Pancreas (tissue), 10 donors: ENCODE data around the gene APEX1. TPM values are rescaled to one million over a fixed set of nuclear protein-coding genes. Genes with fewer than 3 reads are reported as not detected.

Experiments used
- ATAC-seq, 4 donors: fragments of 200-7000 bp; cut with Tn5 transposase; one replicate each; pipeline versions ENCODE4 v1.8.0 to v1.9.1; 2020; ENCODE audit warnings: mild to moderate bottlenecking in 4 of 4, moderate library complexity in 4 of 4
- DNase-seq, 6 donors: peaks; one replicate each; pipeline ENCODE4 v3.0.0-alpha.2; 2020
- FAIRE-seq: peaks from 2 replicates; lab custom pipeline; 2012; peaks lifted over from hg19 to GRCh38; lab: Jason Lieb, UNC
- H3K27ac ChIP-seq, 4 donors: fragments of 200-600 bp; sonication (generic); 1 replicate in 3 of 4; 2 replicates in 1 of 4; pipeline versions ENCODE4 v1.5.0 to v1.8.0; 2020
- H3K27me3 ChIP-seq, 4 donors: fragments of 200-600 bp; one replicate each; pipeline ENCODE4 v1.8.0; 2021
- H3K36me3 ChIP-seq, 3 donors: fragments of 200-600 bp; sonication (generic) in 1 of 3; one replicate each; pipeline versions ENCODE4 v1.5.0 to v1.8.0; 2020 to 2021
- H3K4me1 ChIP-seq, 3 donors: fragments of 200-600 bp; one replicate each; pipeline ENCODE4 v1.8.0; 2021
- H3K4me3 ChIP-seq, 4 donors: fragments of 200-600 bp; sonication (generic) in 2 of 4; one replicate each; pipeline versions ENCODE4 v1.5.0 to v1.8.0; 2020 to 2021
- H3K9me3 ChIP-seq, 4 donors: fragments of 200-600 bp; one replicate each; pipeline ENCODE4 v1.8.0; 2021
- CTCF ChIP-seq, 4 donors: fragments of 200-600 bp; sonication (generic) in 3 of 4; IDR thresholded peaks; one replicate each; pipeline versions ENCODE4 v1.5.0 to v1.8.0; 2021; ENCODE audit warnings: antibody characterized with exemption in 4 of 4
- WGBS, 2 donors: extraction: QIAGEN DNeasy Blood & Tissue Kit; methylation state at CpG; one replicate each; pipeline ENCODE4 v1.1.7; 2013; 5-methylcytosine and 5-hydroxymethylcytosine counted together
- intact Hi-C, 3 donors: fragments of 100-400 bp; cut with DNase I; formaldehyde crosslinking; loops; one replicate each; pipeline versions ENCODE4 v1.11.1 to v1.14.2; 2022
- polyA plus RNA-seq, 2 donors: library from polyadenylated mRNA; stranded (reverse); fragments of 200-250 nt; gene quantifications; one replicate each; pipeline ENCODE4 v1.2.3, GENCODE V29; 2013
- total RNA-seq, 6 donors: library from RNA; stranded (reverse); fragmentation: NEBNext Ultra II Directional in 4 of 6; extraction: Animal tissue kit (Norgen Biotek cat#: 25700) in 4 of 6; gene quantifications; one replicate each; pipeline versions ENCODE4 v1.2.1 to v1.2.4, GENCODE V29; 2021 to 2023
- donor health status: healthy with polysubstance abuse.
- donor health status: DM: no; HTN: no; CAD: no; lungs with moderate emphysema.
- donor health status: DM: no; HTN: no; CAD: no.
- donor health status: control.
- donor health status: control.
- donor health status: Bipolar disorder and iron deficiency.
- donor health status: DM: yes; HTN: yes; CAD: no.
- donor health status: DM: no; HTN: no; CAD: no.
- donor health status: DM: no; HTN: no; CAD: no.
- donor health status: DM: yes; HTN: yes; CAD: no.

The APEX1 gene
- total and polyA plus RNA-seq, 8 donors: 50.9 to 107 (median 64.6) TPM

- Histone ChIP-seq H3K36me3 (no peaks in the 10 kb centered on the region), H3K9me3 (no peaks in the 10 kb centered on the region), H3K4me3 (peak overlapping the region; percentile 46 to 88 (median 58)), H3K27me3 (no peaks in the 10 kb centered on the region), H3K4me1 (peaks cover 0 to 4% (median 0%) of the 10 kb centered on the region in 3 donors), H3K27ac (peak overlapping the region; percentile 76 to 92 (median 87))
- peak in 2 of 6 donors; percentile 33 to 38 for DNase-seq
- WGBS, 2 donors: 21 to 24% methylated on average over 16 of the region's 16 CpGs
- FAIRE-seq: no peak
- TF ChIP-seq CTCF (IDR thresholded peaks at IDR 0.05): no peak
- ATAC-seq: peak in 1 of 4 donors; percentile 6
- intact Hi-C loops: no loop called here
Observed at GRCh38 chr14:20468764-20469241, 13.8 kb downstream of the APEX1 start.

GRCh38 chr14:20469242-20469889 is 14.3 kb downstream of the APEX1 start, which contains the start of gene PNP:
Gene PNP, plus strand, starts transcription at chr14:20469406. Its CDS starts 119 bp downstream, at chr14:20469525.
- DNase-seq: peak; percentile 87 to 96 (median 90)
- H3K4me1 ChIP-seq: peaks cover 0 to 4% (median 0%) of the 10 kb centered on the region in 3 donors
- H3K27ac ChIP-seq: peak within 1 kb of the TSS; percentile 76 to 92 (median 87)
- H3K9me3 ChIP-seq: no peaks in the 10 kb centered on the region
- ATAC-seq: peak; percentile 93 to 98 (median 96)
- intact Hi-C loops: no loop called here
- H3K27me3 ChIP-seq: no peaks in the 10 kb centered on the region
- H3K4me3 ChIP-seq: peak within 1 kb of the TSS; percentile 46 to 88 (median 58)
- H3K36me3 ChIP-seq: no peaks in the 10 kb centered on the region
- TF ChIP-seq CTCF (IDR thresholded peaks at IDR 0.05): no peak
- FAIRE-seq: no peak
- 0 to 1% methylated on average over 40 of the region's 40 CpGs for WGBS, 2 donors

- ATAC-seq (peak; percentile 56 to 79 (median 59)), DNase-seq (peak in 2 of 6 donors; percentile 38), FAIRE-seq (no peak)
- peak overlapping the region; percentile 46 to 88 (median 58) for H3K4me3 ChIP-seq
- no peaks in the 10 kb centered on the region for H3K9me3 ChIP-seq
- H3K4me1 ChIP-seq: peaks cover 0 to 4% (median 0%) of the 10 kb centered on the region in 3 donors
- 0 to 1% methylated on average over 12 of the region's 12 CpGs for WGBS, 2 donors
- intact Hi-C loops: no loop called here
- no peaks in the 10 kb centered on the region for H3K27me3 ChIP-seq
- no peaks in the 10 kb centered on the region for H3K36me3 ChIP-seq
- TF ChIP-seq CTCF (IDR thresholded peaks at IDR 0.05): no peak
- peak overlapping the region; percentile 76 to 92 (median 87) for H3K27ac ChIP-seq
Observed at GRCh38 chr14:20469890-20470602, 15.0 kb downstream of the APEX1 start.

GRCh38 chr14:20470603-20470901 is 15.5 kb downstream of the APEX1 start:
- WGBS, 2 donors: 0% methylated on average over 2 of the region's 2 CpGs
- TF ChIP-seq CTCF (IDR thresholded peaks at IDR 0.05): no peak
- intact Hi-C loops: no loop called here
- FAIRE-seq (no peak), ATAC-seq (no peak), DNase-seq (no peak)
- Histone ChIP-seq H3K36me3 (no peaks in the 10 kb centered on the region), H3K27ac (peak overlapping the region in 2 of 4 donors; percentile 90 to 92), H3K9me3 (no peaks in the 10 kb centered on the region), H3K4me1 (peaks cover 0 to 4% (median 0%) of the 10 kb centered on the region in 3 donors), H3K4me3 (peak overlapping the region in 3 of 4 donors; percentile 46 to 88 (median 57)), H3K27me3 (no peaks in the 10 kb centered on the region)
